Ovary (tissue), 3 donors: Measurements from ENCODE around the gene ANKRD2.

ENCODE experiments used
- EP300 ChIP-seq: sonication (generic); formaldehyde crosslinking; IDR thresholded peaks from one replicate; pipeline ENCODE4 v1.6.1; 2017; ENCODE audit warnings: antibody characterized with exemption
- POLR2A ChIP-seq: fragments of 450-650 bp; IDR thresholded peaks from one replicate; pipeline ENCODE4 v1.6.1; 2017; ENCODE audit warnings: antibody characterized with exemption, mild to moderate bottlenecking, moderate library complexity
- TF ChIP-seq, protein P1 (sequence below), 3 donors: fragments of 450-650 bp in 2 of 3; fragments of 200-600 bp in 1 of 3; IDR thresholded peaks; one replicate each; pipeline versions ENCODE4 v1.5.1 to v1.8.0; 2016 to 2022; ENCODE audit warnings: antibody characterized with exemption in 3 of 3, mild to moderate bottlenecking in 1 of 3
- donor health status: DM: no; HTN: no; CAD: no.

GRCh38 chr10:97618733-97619132 is 46.2 kb downstream of the ANKRD2 start:
- TF ChIP-seq, protein P1, sequence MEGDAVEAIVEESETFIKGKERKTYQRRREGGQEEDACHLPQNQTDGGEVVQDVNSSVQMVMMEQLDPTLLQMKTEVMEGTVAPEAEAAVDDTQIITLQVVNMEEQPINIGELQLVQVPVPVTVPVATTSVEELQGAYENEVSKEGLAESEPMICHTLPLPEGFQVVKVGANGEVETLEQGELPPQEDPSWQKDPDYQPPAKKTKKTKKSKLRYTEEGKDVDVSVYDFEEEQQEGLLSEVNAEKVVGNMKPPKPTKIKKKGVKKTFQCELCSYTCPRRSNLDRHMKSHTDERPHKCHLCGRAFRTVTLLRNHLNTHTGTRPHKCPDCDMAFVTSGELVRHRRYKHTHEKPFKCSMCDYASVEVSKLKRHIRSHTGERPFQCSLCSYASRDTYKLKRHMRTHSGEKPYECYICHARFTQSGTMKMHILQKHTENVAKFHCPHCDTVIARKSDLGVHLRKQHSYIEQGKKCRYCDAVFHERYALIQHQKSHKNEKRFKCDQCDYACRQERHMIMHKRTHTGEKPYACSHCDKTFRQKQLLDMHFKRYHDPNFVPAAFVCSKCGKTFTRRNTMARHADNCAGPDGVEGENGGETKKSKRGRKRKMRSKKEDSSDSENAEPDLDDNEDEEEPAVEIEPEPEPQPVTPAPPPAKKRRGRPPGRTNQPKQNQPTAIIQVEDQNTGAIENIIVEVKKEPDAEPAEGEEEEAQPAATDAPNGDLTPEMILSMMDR (IDR thresholded peaks at IDR 0.05) = no peak
- TF ChIP-seq POLR2A (no peak), EP300 (no peak)
